ENCODE results near the gene CHAMP1. TPM values are rescaled to one million over a fixed set of nuclear protein-coding genes. Genes with fewer than 3 reads are reported as not detected.
"Not testable (repeated sequence)": the region's sequence is repeated elsewhere in the genome, so short reads cannot be mapped to it uniquely, and the experiment has no call there.

CHAMP1 gene
- total and polyA plus RNA-seq, 8 donors: 3.6 to 12.3 (median 7.8) TPM

- WGBS, 2 donors: 96 to 98% methylated on average over 3 of the region's 3 CpGs
- Histone ChIP-seq H3K9me3 (no peaks in the 10 kb centered on the region), H3K27me3 (no peaks in the 10 kb centered on the region), H3K4me3 (no peak overlapping the region), H3K36me3 (peaks cover 0 to 27% (median 7%) of the 10 kb centered on the region in 3 donors), H3K4me1 (peaks cover 0 to 9% (median 5%) of the 10 kb centered on the region in 3 donors), H3K27ac (no peak overlapping the region)
- intact Hi-C loops (cut with DNase I): no loop called here
- no peak for FAIRE-seq
- no peak for ATAC-seq
- no peak for DNase-seq
- TF ChIP-seq, protein P1, sequence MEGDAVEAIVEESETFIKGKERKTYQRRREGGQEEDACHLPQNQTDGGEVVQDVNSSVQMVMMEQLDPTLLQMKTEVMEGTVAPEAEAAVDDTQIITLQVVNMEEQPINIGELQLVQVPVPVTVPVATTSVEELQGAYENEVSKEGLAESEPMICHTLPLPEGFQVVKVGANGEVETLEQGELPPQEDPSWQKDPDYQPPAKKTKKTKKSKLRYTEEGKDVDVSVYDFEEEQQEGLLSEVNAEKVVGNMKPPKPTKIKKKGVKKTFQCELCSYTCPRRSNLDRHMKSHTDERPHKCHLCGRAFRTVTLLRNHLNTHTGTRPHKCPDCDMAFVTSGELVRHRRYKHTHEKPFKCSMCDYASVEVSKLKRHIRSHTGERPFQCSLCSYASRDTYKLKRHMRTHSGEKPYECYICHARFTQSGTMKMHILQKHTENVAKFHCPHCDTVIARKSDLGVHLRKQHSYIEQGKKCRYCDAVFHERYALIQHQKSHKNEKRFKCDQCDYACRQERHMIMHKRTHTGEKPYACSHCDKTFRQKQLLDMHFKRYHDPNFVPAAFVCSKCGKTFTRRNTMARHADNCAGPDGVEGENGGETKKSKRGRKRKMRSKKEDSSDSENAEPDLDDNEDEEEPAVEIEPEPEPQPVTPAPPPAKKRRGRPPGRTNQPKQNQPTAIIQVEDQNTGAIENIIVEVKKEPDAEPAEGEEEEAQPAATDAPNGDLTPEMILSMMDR (IDR thresholded peaks at IDR 0.05): no peak
Observed at GRCh38 chr13:114325729-114326128, 11.4 kb downstream of the CHAMP1 start.

DNA sequence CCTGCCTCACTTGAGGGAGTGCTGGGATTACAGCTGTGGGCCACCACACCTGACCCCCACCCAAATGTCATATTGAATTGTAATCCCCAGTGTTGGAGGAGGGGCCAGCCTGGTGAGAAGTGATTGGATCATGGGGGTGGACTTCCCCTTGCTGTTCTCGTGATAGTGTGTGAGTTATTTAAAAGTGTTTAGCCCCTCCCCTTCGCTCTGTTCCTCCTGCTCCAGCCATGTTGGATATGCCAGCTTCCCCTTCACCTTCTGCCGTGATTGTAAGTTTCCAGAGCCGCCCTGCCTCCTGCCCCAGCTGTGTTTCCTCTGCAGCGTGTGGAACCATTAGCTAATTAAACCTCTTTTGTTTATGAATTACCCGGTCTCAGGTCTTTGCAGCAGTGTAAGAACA, 13.7 kb downstream of the CHAMP1 start:
- no peaks in the 10 kb centered on the region for H3K9me3 ChIP-seq
- FAIRE-seq: no peak
- intact Hi-C loops (cut with DNase I): no loop called here
- H3K27ac ChIP-seq: no peak overlapping the region
- peaks cover 0 to 18% (median 0%) of the 10 kb centered on the region in 3 donors for H3K36me3 ChIP-seq
- peaks cover 0 to 9% (median 5%) of the 10 kb centered on the region in 3 donors for H3K4me1 ChIP-seq
- no peak for DNase-seq
- WGBS, 2 donors: 89% methylated on average over 6 of the region's 6 CpGs
- no peak overlapping the region for H3K4me3 ChIP-seq
- ATAC-seq: no peak
- H3K27me3 ChIP-seq: no peaks in the 10 kb centered on the region
- TF ChIP-seq, protein P1 (IDR thresholded peaks at IDR 0.05): no peak

DNA sequence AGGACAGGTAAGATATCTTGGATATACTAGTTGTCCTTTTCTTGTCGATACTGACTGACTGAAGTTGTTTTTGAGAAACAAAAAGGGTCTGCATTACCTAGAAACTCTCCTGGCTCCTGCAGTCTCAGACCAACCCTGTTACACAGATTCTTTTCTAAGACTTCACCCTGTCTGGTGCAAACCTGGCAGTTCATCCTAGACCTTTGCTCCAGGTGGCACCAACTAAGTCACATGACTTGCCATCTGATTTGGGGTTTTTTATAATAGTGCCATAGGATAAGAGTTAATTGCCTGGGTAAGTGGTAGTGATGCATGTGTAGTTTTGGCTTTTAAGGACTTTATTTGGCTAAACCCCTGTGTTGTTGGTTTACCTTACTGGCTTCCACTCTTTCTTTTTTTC, 14.3 kb downstream of the CHAMP1 start:
- no peaks in the 10 kb centered on the region for H3K27me3 ChIP-seq
- intact Hi-C loops (cut with DNase I): no loop called here
- TF ChIP-seq, protein P1 (IDR thresholded peaks at IDR 0.05): no peak
- WGBS, 2 donors: 88 to 97% methylated on average over 1 of the region's 1 CpG
- ATAC-seq: no peak
- no peak for DNase-seq
- H3K4me1 ChIP-seq: peaks cover 0 to 9% (median 5%) of the 10 kb centered on the region in 3 donors
- FAIRE-seq: no peak
- no peak overlapping the region for H3K4me3 ChIP-seq
- no peaks in the 10 kb centered on the region for H3K9me3 ChIP-seq
- H3K36me3 ChIP-seq: peaks cover 0 to 15% (median 0%) of the 10 kb centered on the region in 3 donors
- no peak overlapping the region for H3K27ac ChIP-seq

- FAIRE-seq (no peak), ATAC-seq (no peak), DNase-seq (no peak)
- Histone ChIP-seq H3K9me3 (no peaks in the 10 kb centered on the region), H3K36me3 (peaks cover 0 to under 1% (median 0%) of the 10 kb centered on the region in 3 donors), H3K27me3 (no peaks in the 10 kb centered on the region), H3K4me1 (peaks cover 0 to 9% (median 5%) of the 10 kb centered on the region in 3 donors), H3K4me3 (no peak overlapping the region), H3K27ac (no peak overlapping the region)
- intact Hi-C loops (cut with DNase I): no loop called here
- TF ChIP-seq, protein P1 (IDR thresholded peaks at IDR 0.05): no peak
- WGBS, 2 donors: 80 to 91% methylated on average over 5 of the region's 5 CpGs
Observed at GRCh38 chr13:114330086-114330485, 15.8 kb downstream of the CHAMP1 start.

- WGBS, 2 donors: 82 to 83% methylated on average over 3 of the region's 3 CpGs
- H3K4me1 ChIP-seq; H3K36me3 ChIP-seq; H3K27ac ChIP-seq; H3K27me3 ChIP-seq; H3K9me3 ChIP-seq; H3K4me3 ChIP-seq; intact Hi-C loops (cut with DNase I); ATAC-seq; FAIRE-seq; DNase-seq: not testable (repeated sequence)
Observed at GRCh38 chr13:114333881-114334280, 19.6 kb downstream of the CHAMP1 start.

All from pancreas (tissue), 10 donors.